GM18868 (cell line): ENCODE measurements around the gene DESI1.
"Not testable (repeated sequence)": the region's sequence is repeated elsewhere in the genome, so short reads cannot be mapped to it uniquely, and the experiment has no call there.

Experiments
- ATAC-seq: cut with Tn5 transposase; IDR thresholded peaks from one replicate; pipeline ENCODE4 v1.9.1; 2021; ENCODE audit warnings: mild to moderate bottlenecking, moderate library complexity; ENCODE audit not compliant: unreplicated experiment

Gene DESI1

DNA sequence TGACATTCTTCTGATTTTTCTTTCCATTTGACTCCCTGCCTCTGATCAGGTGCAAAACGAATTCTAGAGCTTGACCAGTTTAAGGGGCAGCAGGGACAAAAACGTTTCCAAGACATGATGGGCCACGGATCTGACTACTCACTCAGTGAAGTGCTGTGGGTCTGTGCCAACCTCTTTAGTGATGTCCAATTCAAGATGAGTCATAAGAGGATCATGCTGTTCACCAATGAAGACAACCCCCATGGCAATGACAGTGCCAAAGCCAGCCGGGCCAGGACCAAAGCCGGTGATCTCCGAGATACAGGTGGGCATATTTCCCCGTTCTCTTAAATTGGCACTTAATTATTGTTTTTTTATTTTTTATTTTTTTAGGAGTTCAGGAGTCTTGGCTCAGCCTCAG is 15.6 kb upstream of the DESI1 start:
- ATAC-seq = no peak

DNA sequence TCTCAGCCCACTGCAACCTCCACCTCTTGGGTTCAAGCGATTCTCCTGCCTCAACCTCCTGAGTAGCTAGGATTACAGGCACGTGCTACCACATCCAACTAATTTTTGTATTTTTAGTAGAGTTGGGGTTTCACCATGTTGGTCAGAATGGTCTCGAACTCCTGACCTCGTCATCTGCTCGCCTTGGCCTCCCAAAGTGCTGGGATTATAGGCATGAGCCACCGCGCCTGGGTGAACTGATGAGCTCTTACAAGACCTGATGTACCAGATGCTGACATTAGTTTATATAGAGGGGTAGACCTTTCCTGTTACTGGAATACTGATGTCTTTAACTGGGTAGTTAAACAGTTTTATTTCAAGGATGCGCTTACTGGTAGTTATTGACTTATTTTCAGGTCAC is 13.8 kb upstream of the DESI1 start:
- ATAC-seq = not testable (repeated sequence)

DNA sequence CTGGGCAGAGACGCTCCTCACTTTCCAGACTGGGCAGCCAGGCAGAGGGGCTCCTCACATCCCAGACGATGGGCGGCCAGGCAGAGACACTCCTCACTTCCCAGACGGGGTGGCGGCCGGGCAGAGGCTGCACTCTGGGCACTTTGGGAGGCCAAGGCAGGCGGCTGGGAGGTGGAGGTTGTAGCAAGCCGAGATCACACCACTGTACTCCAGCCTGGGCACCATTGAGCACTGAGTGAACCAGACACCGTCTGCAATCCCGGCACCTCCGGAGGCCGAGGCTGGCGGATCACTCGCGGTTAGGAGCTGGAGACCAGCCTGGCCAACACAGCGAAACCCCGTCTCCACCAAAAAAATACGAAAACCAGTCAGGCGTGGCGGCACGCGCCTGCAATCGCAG is 10.8 kb upstream of the DESI1 start:
- ATAC-seq = not testable (repeated sequence)

DNA sequence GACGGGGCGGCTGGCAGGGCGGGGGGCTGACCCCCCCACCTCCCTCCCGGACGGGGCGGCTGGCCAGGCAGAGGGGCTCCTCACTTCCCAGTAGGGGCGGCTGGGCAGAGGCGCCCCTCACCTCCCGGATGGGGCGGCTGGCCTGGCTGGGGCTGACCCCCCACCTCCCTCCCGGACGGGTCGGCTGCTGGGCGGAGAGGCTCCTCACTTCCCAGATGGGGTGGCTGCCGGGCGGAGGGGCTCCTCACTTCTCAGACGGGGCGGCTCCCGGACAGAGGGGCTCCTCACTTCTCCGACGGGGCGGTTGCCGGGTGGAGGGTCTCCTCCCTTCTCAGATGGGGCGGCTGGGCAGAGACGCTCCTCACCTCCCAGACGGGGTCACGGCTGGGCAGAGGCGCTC is 10.3 kb upstream of the DESI1 start:
- not testable (repeated sequence) for ATAC-seq

DNA sequence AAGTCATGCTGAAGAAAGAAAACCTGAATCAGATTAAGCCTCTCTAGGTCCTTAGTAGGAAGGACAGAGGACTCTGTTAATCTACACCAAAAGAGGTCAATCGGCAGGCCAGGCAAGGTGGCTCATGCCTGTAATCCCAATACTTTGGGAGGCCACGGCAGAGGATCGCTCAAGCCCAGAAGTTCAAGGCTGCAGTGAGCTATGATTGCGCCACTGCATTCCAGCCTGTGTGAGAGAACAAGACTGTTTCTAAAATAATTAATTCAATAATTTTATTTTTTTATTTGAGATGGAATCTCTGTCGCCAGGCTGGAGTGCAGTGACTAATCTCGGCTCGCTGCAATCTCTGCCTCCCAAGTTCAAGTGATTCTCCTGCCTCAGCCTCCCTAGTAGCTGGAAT is 4.7 kb upstream of the DESI1 start:
- no peak for ATAC-seq

DNA sequence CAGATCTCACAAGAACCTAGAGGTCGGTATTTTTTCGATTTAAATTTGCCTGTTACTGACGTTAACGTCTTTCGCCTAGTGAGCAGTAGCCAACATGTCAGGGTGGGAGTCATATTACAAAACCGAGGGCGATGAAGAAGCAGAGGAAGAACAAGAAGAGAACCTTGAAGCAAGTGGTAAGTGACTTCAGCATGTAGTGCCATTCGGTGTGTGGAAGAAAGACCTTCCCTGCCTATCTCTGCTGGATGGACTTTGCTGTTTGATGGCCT is 1.0 kb upstream of the DESI1 start:
- no peak for ATAC-seq

DNA sequence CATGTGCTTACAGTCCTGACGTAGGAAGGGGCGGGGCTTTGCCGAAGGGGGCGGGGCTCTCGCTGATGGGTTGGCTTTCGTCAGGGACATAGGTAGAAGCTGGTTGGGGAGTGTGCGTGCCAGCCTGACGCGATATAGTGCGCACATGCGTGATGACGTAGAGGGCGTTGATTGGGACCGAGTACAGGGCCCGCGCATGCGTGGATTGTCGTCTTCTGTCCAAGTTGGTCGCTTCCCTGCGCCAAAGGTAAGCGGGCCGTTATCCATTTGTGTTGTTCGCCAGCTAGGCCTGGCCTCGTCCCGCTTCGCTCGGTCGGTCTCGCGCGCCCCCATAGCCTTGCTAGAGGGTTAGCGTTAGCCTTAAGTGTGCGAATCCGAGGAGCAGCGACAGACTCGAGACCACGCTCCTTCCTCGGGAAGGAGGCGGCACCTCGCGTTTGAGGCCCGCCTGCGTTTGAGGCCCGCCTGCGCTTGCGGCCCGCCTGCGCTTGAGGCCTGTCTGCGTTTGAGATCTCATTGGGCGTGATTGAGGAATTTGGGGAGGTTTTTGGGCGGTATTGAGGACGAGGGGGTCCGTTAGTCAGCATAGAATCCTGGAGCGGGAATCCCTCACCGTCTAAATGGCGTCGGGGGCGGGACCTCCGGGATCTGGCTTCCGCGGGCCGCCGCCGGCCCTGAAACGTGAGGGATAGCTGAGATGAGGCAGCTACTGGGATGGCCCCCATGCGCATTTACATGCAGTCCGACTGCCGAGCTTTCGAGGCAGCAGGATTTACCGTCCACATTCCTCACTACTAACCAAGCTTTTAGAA is 462 bp upstream of the DESI1 start, which contains the start of gene XRCC6:
XRCC6 (plus strand) TSS at position 197 of the 812 bp plus-strand sequence. CDS start 710 bp downstream, outside the sequence.
- ATAC-seq = peak; percentile 88

DNA sequence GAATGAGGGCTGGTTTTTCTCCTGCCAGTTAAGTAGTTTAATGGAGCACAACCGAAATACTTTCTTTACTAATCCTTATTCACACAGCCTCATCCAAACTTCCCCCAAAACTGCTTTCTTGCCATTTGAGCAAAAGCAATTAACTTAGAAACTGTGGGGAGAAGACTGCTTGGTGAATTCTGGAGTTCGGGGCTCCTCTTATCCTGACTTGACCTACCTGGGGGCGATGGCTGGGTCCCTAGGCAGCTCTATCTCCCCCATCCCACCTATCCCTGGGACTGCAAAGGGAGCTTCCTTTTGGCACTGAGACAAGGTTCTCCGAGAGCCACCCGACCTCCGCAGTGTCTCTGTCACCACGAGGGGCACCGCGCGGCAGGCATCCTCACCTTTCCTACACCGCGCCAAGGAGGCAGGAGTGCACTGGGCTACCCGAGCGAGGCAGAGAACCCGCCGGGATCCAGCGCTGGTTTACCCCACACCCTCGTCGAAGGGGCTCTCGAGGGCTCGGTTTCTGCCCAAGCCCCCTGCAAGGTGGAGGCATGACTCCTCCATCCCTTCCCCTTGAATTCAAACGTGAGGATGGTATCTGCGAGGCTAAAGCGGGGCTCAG is 759 bp downstream of the DESI1 start:
- ATAC-seq = no peak

DNA sequence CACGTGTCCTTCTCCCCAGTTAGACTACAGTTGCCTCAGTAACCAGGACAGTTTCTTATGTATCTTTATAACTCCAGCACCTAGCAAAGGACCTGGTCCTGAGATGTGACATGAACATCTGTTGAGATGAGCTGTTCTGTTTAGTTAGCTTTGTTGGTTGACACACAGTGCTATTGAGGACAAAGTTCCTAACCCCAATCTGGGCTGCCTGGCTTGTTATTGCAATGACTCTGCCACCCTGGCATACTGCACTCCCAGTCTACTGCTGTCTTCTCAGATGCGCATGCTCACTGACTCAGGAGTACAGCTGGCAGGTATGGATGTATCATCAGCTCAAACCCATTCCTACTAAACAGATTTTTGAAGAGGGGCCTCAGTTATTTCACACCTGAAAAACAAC is 7.4 kb downstream of the DESI1 start:
- ATAC-seq = no peak

DNA sequence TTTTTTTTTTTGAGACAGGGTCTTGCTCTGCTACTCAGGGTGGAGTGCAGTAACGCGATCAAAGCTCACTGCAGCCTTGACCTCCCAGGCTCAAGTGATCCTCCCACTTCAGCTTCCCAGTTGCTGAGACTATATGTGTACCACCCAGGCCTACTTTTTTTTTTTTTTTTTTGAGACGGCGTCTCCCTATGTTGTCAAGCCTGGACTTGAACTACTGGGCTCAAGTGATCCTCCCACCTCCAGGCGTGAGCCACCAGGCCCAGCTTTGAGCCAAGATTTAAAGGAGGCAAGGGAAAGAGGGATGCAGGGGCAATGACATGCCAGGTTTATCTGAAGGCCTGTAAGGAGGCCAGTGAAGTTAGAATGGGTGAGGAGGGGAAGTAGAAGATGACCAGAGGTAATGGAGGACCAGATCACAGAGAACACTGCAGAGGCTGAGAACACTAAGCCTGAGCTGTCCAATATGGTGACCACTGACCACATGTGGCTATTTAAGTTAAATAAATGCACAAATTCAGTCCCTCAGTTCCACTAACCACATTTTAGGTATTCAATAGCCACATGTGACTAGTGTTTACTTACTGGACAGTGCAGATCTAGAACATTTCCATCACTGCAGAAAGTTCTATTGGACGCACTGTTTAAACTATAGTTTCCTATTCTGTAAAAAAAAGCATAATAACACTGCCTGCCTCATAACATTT is 8.1 kb downstream of the DESI1 start:
- no peak for ATAC-seq

DNA sequence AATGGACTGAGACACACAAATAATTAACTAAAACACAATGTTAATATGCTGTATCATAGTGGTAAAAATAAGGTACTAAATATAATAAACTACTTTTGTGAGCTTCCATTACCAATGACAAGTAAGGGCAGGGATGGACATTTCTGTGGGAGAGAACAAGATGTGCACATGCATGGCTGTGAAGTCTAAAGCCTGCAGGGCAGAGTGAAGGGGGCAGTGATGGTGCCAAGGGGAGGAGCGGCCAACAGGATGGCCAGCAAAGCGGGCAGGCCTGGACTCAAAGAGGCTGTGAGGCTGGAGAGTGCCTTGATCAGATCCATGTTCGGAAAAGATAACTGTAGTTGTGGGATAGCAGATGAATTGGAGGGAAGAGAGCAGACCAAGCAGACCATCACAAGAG is 12.5 kb downstream of the DESI1 start:
- no peak for ATAC-seq

DNA sequence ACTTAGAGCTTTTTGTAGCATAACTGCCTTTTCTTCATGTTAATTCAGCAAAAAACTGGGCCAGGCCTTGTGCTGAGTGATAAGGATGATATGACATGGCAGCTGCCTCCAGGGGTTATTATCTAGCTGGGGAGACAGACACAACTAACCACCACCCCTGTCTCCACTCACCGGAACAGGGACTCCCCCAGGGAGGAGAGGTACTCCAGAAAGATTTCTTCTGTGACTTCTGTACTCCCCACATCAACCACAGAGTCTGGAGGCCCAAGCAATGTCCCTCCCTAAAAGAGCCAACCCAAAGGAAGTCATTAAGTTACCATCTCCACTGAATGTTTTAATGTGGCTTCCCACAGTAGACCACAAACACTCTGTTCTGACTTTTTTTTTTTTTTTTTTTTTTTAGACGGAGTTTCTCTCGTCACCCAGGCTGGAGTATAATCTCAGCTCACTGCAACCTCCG is 16.9 kb downstream of the DESI1 start:
- ATAC-seq = peak; percentile 74

DNA sequence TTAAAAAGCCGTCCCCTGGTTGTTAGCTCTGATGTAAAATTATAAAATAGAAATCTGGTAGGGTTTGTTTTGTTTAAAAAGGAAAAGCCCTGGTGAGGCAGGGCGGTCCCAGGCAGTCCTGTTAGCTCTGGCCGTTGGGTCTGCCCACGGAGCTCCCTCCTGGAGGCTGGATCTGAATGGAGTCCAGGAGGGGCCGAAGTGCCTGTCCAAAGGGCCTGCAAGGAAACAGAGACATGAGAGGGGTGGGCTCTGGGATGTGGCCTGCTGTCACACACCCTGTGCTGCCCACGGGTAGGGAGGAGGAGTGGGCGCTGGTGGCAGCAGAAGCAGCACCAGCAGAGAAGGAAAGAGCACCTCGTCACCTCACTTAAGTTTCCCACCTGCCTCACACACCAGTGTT is 19.9 kb downstream of the DESI1 start:
- no peak for ATAC-seq

DNA sequence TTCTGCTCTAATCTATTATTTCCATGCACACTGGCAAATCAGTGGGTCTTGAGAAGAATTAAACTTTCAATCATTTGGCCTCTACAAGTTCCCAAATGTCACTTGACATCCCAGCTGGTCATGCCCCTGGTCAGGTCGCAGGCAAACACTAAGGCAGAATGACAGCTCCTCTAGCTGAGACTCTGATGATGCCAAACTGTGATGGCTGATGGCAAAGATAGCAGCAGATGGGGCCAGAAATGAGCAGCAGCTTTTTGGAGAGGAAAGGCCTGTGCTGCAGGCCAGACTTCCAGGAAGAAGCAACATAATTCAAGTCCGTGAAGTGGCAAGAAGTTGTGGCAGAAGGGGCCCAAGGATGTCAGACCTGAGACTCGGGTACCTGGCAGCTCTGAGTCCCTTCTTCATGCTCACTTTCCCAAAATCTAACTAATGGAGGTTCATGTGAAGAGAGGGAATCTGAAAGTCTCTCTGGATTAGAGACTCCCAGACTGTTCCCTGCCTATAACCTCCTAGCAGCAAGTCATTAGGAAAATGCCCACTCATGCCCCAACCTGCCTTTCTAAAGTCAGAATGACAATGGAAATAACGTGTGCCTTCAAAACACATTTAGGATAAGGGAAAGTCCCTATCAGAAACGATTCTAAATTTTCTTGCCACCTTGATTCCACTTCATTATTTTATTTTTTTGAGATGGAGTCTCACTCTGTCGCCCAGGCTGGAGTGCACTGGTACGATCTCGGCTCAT is 21.8 kb downstream of the DESI1 start:
- no peak for ATAC-seq

DNA sequence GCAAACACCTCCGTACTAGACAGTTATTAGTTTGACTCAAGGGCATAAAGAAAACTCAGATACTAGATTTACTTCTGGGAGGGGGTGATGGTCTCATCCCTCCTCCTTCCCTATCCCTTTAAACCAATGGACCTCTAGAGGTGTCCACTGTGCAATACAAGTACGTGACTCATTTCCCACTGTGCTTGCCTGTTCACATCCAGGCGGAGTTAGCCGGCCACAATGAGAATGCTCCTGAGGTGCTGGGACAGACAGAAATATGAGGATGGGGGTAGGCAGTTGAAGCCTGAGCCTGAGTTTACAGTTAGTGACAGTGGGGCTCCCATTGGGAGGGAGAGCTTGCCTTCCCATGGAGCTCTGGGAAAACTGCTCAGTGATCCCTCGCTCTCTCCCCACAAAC is 22.8 kb downstream of the DESI1 start:
- ATAC-seq = no peak

DNA sequence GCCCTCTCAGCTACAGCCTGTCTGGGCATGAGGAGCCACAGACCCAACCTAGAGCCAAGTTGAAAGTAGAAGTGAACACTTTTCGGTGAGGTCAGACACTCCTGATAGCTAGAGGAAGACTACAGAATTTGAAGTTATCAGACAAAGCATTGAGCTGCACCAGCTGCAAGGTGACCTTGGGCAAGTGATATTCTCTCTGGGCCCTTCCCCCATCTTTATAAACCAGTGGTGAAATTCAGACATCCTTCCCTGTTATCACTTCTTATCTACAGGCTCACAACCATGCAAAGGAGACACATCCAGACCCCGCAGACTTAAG is 23.2 kb downstream of the DESI1 start:
- ATAC-seq = no peak

DNA sequence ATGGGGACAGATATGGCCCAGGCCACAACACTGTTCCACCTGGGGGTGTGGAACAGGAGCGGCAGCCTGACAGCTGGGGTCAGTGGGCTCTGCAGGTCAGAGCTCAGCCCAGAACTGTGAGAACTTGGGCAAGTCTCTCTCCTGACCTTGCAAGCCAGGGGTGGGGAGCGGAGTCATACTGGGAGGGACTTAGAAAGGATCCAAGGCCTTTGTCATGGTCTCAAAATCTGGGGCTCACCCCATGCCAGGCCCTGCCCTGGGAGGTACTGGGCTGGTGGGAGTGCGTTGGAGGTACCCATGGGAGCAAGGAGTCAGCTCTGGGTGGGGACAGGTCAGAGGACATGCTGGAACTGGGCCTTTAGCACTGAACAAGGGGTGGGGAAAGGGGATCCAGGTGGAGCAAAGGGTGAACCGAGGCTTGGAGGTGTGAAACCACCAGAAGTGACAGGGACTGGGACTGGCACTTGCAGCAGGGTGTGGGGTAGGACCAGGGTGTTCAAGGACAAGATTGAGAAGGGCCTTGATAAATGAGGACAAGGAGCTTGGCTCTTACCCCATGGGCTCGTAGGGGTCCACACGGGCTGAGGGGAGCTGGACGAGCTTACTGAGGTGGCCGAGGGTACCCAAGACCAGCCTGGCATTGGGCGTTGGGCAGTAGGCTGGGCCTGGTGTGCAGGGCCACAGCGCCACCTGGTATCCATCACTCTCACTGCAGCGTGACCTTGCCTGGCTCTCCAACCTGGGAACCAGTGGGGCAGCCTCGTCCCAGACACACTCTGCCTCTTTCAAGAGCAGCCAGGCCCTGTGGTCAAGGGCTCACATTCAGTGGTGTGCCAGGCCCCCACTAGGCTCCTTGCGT is 23.8 kb downstream of the DESI1 start:
- ATAC-seq = no peak

DNA sequence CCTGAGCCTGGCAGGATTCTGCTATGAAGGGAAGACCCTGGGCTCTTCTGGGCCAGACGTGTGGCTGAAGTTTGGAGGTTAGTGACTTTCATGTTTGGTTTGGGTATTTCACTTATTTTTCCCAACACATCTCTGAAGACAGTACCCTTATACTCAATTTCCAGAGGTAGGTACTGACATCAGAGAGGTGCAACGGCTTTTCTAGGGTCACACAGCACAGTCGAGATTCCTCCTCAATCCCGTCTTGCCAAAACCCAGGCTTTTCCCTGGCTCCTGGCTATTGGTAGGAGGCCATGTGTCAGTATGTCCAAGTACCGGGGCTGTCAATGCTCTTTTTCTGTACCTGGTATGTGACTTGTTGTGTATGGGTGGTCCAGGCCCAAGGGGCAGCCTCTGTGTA is 25.1 kb downstream of the DESI1 start:
- ATAC-seq = no peak

DNA sequence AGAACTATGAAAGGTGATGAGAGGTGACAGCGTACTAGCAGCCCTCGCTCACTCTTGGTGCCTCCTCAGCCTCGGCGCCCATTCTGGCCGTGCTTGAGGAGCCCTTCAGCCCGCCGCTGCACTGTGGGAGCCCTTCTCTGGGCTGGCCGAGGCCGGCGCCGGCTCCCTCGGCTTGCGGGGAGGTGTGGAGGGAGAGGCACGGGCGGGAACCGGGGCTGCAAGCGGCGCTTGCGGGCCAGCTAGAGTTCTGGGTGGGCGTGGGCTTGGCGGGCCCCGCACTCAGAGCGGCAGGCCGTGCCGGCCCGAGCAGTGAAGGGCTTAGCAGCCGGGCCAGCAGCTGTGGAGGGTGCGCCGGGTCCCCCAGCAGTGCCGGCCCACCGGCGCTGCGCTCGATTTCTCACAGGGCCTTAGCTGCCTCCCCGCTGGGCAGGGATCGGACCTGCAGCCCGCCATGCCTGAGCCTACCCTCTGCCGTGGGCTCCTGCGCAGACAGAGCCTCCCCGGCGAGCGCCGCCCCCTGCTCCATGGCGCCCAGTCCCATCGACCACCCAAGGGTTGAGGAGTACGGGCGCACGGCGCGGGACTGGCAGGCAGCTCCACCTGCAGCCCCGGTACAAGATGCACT is 27.4 kb downstream of the DESI1 start:
- ATAC-seq = not testable (repeated sequence)
